GM12875 (cell line): ENCODE results near the gene FUNDC2.

ENCODE experiments used
- H3K4me3 ChIP-seq: one replicate; pipeline ENCODE4 v1.5.1; 2011; ENCODE audit warnings: low read depth, low read length, control low read depth
- TF ChIP-seq, protein P1 (sequence below): IDR thresholded peaks from 2 replicates; pipeline ENCODE4 v1.5.1; 2011; ENCODE audit warnings: low read depth, mild to moderate bottlenecking, control low read depth, inconsistent platforms, low read length, moderate library complexity, borderline replicate concordance; ENCODE audit not compliant: insufficient read depth

The FUNDC2 gene

DNA sequence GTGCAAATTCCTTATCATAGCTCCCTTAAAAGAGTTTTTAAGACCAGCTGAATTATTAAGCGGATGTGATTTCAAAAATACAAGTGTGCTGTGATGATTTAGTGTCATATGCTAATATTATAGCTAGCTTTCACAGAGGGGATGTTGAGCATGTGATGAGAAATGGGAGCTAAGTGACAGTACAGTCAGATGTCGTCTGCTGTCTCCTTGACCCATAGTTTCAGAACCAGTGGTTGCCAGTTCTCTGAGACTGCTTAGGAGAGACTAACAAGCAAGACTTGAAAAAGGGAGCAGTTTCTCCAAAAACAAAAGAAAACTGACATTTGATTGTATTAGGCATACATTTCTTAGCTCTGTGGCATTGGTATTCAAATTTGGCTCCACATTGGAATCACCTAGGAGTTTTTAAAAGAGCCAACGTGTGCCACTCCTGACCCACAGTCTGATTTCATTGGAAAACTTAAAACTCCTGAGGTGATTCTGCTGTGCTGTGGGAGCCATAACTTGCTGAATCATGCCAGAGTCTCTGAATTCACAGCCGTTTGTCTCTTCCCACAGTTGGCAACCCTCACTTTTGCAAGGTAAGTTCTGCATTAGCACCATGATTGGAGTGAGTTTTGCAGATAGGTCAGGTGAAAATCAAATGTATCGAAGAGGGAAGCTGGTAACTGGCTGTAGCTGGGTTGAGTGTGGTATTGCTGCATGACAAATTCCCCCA lies 20.3 kb downstream of the FUNDC2 start:
- no peak overlapping the region for H3K4me3 ChIP-seq
- TF ChIP-seq, protein P1, sequence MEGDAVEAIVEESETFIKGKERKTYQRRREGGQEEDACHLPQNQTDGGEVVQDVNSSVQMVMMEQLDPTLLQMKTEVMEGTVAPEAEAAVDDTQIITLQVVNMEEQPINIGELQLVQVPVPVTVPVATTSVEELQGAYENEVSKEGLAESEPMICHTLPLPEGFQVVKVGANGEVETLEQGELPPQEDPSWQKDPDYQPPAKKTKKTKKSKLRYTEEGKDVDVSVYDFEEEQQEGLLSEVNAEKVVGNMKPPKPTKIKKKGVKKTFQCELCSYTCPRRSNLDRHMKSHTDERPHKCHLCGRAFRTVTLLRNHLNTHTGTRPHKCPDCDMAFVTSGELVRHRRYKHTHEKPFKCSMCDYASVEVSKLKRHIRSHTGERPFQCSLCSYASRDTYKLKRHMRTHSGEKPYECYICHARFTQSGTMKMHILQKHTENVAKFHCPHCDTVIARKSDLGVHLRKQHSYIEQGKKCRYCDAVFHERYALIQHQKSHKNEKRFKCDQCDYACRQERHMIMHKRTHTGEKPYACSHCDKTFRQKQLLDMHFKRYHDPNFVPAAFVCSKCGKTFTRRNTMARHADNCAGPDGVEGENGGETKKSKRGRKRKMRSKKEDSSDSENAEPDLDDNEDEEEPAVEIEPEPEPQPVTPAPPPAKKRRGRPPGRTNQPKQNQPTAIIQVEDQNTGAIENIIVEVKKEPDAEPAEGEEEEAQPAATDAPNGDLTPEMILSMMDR: no peak

DNA sequence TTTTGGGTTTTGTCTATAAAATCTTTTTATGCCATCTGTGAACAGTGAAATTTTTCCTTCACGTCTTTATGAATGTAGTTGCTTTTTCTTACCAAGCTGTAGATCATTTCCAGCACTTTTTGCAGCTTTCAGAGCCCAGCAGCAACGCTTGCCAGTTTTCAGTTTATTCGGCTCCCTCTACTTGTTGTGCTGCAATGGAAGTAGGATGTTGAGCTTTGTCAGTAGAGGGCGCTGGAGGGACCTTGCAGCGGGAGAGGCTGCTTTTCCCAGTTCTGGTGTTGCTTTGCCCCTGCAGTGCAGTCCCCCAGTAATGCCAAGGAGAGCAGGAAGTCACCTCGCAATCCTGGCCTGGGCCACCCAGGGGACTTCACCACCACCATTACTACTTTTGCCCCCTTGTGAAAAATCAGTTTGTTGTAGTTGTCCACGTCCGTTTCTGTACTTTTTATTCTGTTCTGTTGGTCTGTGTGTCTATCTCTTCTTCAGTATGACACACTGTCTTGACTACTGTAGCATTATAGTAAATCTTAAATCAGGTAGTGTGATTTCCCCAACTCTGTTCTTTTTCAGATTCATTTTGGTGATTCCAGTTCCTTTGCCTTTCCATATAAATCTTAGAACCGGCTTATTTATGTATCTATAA lies 22.5 kb downstream of the FUNDC2 start:
- TF ChIP-seq, protein P1: peak; percentile 73
- H3K4me3 ChIP-seq: no peak overlapping the region

- H3K4me3 ChIP-seq: no peak overlapping the region
- TF ChIP-seq, protein P1: no peak
These were observed 26.3 kb downstream of the FUNDC2 start for GRCh38 chrX:155052738-155053498.

GRCh38 chrX:155053656-155054055 lies 27.0 kb downstream of the FUNDC2 start:
- no peak overlapping the region for H3K4me3 ChIP-seq
- TF ChIP-seq, protein P1: no peak

- TF ChIP-seq, protein P1: no peak
- H3K4me3 ChIP-seq: no peak overlapping the region
These were observed 27.6 kb downstream of the FUNDC2 start for GRCh38 chrX:155054255-155054654.

- TF ChIP-seq, protein P1: no peak
- no peak overlapping the region for H3K4me3 ChIP-seq
These were observed 28.9 kb downstream of the FUNDC2 start for GRCh38 chrX:155055494-155055893.
